Endothelial cell of umbilical vein (primary cell): ENCODE measurements around the gene AIF1L. TPM values are rescaled to one million over a fixed set of nuclear protein-coding genes. Genes with fewer than 3 reads are reported as not detected.

Experiments used
- BruUV-seq: library from RNA; stranded (reverse); fragments of 400-500 nt; replicated peaks from 2 replicates; lab custom pipeline; 2021; lab: Mats Ljungman, UMichigan
- CTCF ChIA-PET: fragments of 300-600, 350-600 bp; sonication (Branson Sonifier 250); formaldehyde crosslinking; loops from one replicate; lab custom pipeline; 2021; ENCODE audit warnings: antibody characterized with exemption, inconsistent platforms; lab: Charles Lee
- POLR2A ChIA-PET: fragments of 300-600, 350-600 bp; sonication (Branson Sonifier 250); formaldehyde crosslinking; loops from one replicate; lab custom pipeline; 2021; ENCODE audit warnings: antibody characterized with exemption, inconsistent platforms; lab: Charles Lee
- DNase-seq: peaks from one replicate; pipeline ENCODE4 v3.0.0-alpha.2; 2011; ENCODE audit warnings: low read depth, low spot score
- FAIRE-seq: peaks from 2 replicates; lab custom pipeline; 2011; peaks lifted over from hg19 to GRCh38; lab: Jason Lieb, UNC
- H2AFZ ChIP-seq: 2 replicates; pipeline ENCODE4 v1.6.0; 2012; ENCODE audit warnings: low read depth, low read length, control low read depth, inconsistent platforms
- H3K27ac ChIP-seq: 2 replicates; pipeline ENCODE4 v1.5.1; 2011; ENCODE audit warnings: low read depth, mild to moderate bottlenecking, control low read depth, low read length, moderate library complexity; ENCODE audit not compliant: insufficient read depth
- H3K27me3 ChIP-seq, 2 experiments: 2 replicates each; pipeline versions ENCODE4 v1.6.0 to v1.6.1; 2011; ENCODE audit warnings: low read length in 2 of 2, mixed read lengths in 1 of 2; ENCODE audit not compliant: control insufficient read depth in 2 of 2, insufficient read depth in 2 of 2
- H3K36me3 ChIP-seq, 2 experiments: 2 replicates in 1 of 2; 3 replicates in 1 of 2; pipeline ENCODE4 v1.5.1; 2011; ENCODE audit warnings: low read length in 2 of 2, mild to moderate bottlenecking in 1 of 2, moderate library complexity in 1 of 2; ENCODE audit not compliant: control insufficient read depth in 2 of 2, insufficient read depth in 2 of 2; ENCODE audit errors: extremely low read depth in 1 of 2
- H3K4me1 ChIP-seq: 3 replicates; pipeline ENCODE4 v1.5.1; 2011; ENCODE audit warnings: mild to moderate bottlenecking, low read length; ENCODE audit not compliant: control insufficient read depth, insufficient read depth; ENCODE audit errors: extremely low read depth
- H3K4me2 ChIP-seq: 2 replicates; pipeline ENCODE4 v1.6.1; 2011; ENCODE audit warnings: low read length, control low read depth, mixed read lengths; ENCODE audit not compliant: insufficient read depth
- H3K4me3 ChIP-seq, 3 experiments: fragments of 200-600 bp in 1 of 3; sonication (generic), shearing (Covaris generic) in 1 of 3; replicated peaks in 1 of 3; 2 replicates each; pipeline ENCODE4 v1.5.1; 2011 to 2016; ENCODE audit warnings: control low read depth in 3 of 3, low read length in 3 of 3, mild to moderate bottlenecking in 2 of 3, inconsistent platforms in 1 of 3, low read depth in 1 of 3, moderate library complexity in 1 of 3; ENCODE audit not compliant: insufficient read depth in 1 of 3
- H3K79me2 ChIP-seq: 2 replicates; pipeline ENCODE4 v1.6.0; 2012; ENCODE audit warnings: low read length, inconsistent platforms; ENCODE audit not compliant: control insufficient read depth, insufficient read depth
- H3K9ac ChIP-seq: replicated peaks from 2 replicates; pipeline ENCODE3; 2011; ENCODE audit warnings: low read length, control low read depth; ENCODE audit not compliant: insufficient read depth; ENCODE audit errors: extremely low read depth
- H3K9me1 ChIP-seq: replicated peaks from 3 replicates; pipeline ENCODE4 v1.6.0; 2011; ENCODE audit warnings: mild to moderate bottlenecking, low read length; ENCODE audit not compliant: control insufficient read depth, insufficient read depth; ENCODE audit errors: extremely low read depth
- H3K9me3 ChIP-seq: replicated peaks from 2 replicates; pipeline ENCODE4 v1.5.1; 2012; ENCODE audit warnings: low read length, inconsistent platforms; ENCODE audit not compliant: control insufficient read depth, insufficient read depth
- H4K20me1 ChIP-seq: replicated peaks from 2 replicates; pipeline ENCODE3; 2011; ENCODE audit warnings: mild to moderate bottlenecking, low read length; ENCODE audit not compliant: control insufficient read depth, insufficient read depth; ENCODE audit errors: extremely low read depth
- CTCF ChIP-seq, 2 donors: IDR thresholded peaks; 1 replicate in 1 of 2; 2 replicates in 1 of 2; pipeline ENCODE4 v1.5.1; 2011; ENCODE audit warnings: low read length in 2 of 2, mild to moderate bottlenecking in 2 of 2, moderate library complexity in 2 of 2, control low read depth in 1 of 2, inconsistent platforms in 1 of 2, low read depth in 1 of 2; ENCODE audit not compliant: insufficient read depth in 1 of 2; ENCODE audit errors: extremely low read depth in 1 of 2
- EZH2 ChIP-seq: IDR thresholded peaks from 2 replicates; pipeline ENCODE4 v1.6.1; 2012; ENCODE audit warnings: borderline replicate concordance, low read depth, mild to moderate bottlenecking, moderate library complexity, low read length, inconsistent platforms; ENCODE audit not compliant: severe bottlenecking
- FOS ChIP-seq: IDR thresholded peaks from 2 replicates; pipeline ENCODE4 v1.6.1; 2011; ENCODE audit warnings: mild to moderate bottlenecking, low read length, moderate library complexity, borderline replicate concordance; ENCODE audit not compliant: insufficient read depth
- GATA2 ChIP-seq: IDR thresholded peaks from 2 replicates; pipeline ENCODE4 v1.7.0; 2011; ENCODE audit warnings: low read depth, mild to moderate bottlenecking, moderate library complexity, mixed read lengths, low read length; ENCODE audit not compliant: insufficient read length, insufficient read depth
- JUN ChIP-seq: IDR thresholded peaks from 2 replicates; pipeline ENCODE4 v1.6.1; 2011; ENCODE audit warnings: borderline replicate concordance, low read depth; ENCODE audit not compliant: insufficient read length, insufficient read depth
- MAX ChIP-seq: IDR thresholded peaks from 2 replicates; pipeline ENCODE4 v1.6.1; 2011; ENCODE audit not compliant: insufficient read depth, insufficient read length
- MYC ChIP-seq: IDR thresholded peaks from one replicate; pipeline ENCODE4 v1.6.1; 2011; ENCODE audit warnings: mild to moderate bottlenecking, low read depth, low read length
- POLR2A ChIP-seq: IDR thresholded peaks from 2 replicates; pipeline ENCODE4 v1.6.1; 2012; ENCODE audit warnings: low read depth, mild to moderate bottlenecking, control low read depth, low read length
- POLR2AphosphoS5 ChIP-seq: IDR thresholded peaks from 2 replicates; pipeline ENCODE4 v1.6.1; 2012; ENCODE audit warnings: low read depth, mild to moderate bottlenecking, control low read depth, low read length, moderate library complexity; ENCODE audit not compliant: insufficient read depth
- dilution Hi-C: fragments of 300-500 bp; cut with MboI; formaldehyde crosslinking; loops from one replicate; pipeline ENCODE4 v1.15.0; 2019; ENCODE audit warnings: low sequenced_read_pairs; ENCODE audit not compliant: extremely low pct_ligation_motif_present
- intact Hi-C: fragments of 100-400 bp; cut with micrococcal nuclease; formaldehyde crosslinking; loops from one replicate; pipeline ENCODE4 v1.10.0; 2022
- polyA plus RNA-seq, 4 experiments: library from polyadenylated mRNA; depleted of rRNA in 3 of 4; stranded (reverse) in 3 of 4; unstranded in 1 of 4; fragments of >200 nt; gene quantifications; 2 replicates each; pipeline versions ENCODE4 v1.2.1 to v1.2.3, GENCODE V29; 2011 to 2012; ENCODE audit warnings: missing spikeins in 1 of 4
- total RNA-seq: library from RNA; stranded (reverse); gene quantifications from 2 replicates; pipeline ENCODE4 v1.2.3, GENCODE V29; 2021

AIF1L gene
- total and polyA plus RNA-seq, 2 donors (not counting 3 experiments of a cell fraction or from before 2014, with no cell fraction given) = 17.8 to 39.7 TPM

GRCh38 chr9:131165523-131165922 is 69.2 kb downstream of the AIF1L start:
- Histone ChIP-seq H3K4me1 (no peaks in the 10 kb centered on the region), H3K27ac (no peak overlapping the region), H3K9ac (no peak overlapping the region), H3K9me1 (no peaks in the 10 kb centered on the region), H3K9me3 (no peaks in the 10 kb centered on the region), H3K79me2 (peaks cover 5% of the 10 kb centered on the region), H3K4me3 (no peak overlapping the region), H2AFZ (no peak overlapping the region), H3K4me2 (no peak overlapping the region), H3K36me3 (peaks cover 12 to 18% of the 10 kb centered on the region in 2 experiments), H4K20me1 (no peaks in the 10 kb centered on the region), H3K27me3 (no peaks in the 10 kb centered on the region)
- DNase-seq = no peak
- POLR2A ChIA-PET = no interaction called here
- dilution Hi-C loops = no loop called here
- no peak for TF ChIP-seq JUN
- TF ChIP-seq POLR2A = no peak
- TF ChIP-seq EZH2 = no peak
- no peak for TF ChIP-seq MYC
- TF ChIP-seq FOS = no peak
- TF ChIP-seq GATA2 = no peak
- no peak for TF ChIP-seq MAX
- no peak for TF ChIP-seq POLR2AphosphoS5
- no peak for TF ChIP-seq CTCF (IDR thresholded peaks at IDR 0.05; ENCODE audit: extremely low read depth in 1 of 2, insufficient read depth in 1 of 2, low read depth in 1 of 2, low read length in 2 of 2)
- intact Hi-C loops = no loop called here
- FAIRE-seq = no peak
- CTCF ChIA-PET = interaction anchor here (1.3 kb wide), 1 partner anchor 171 kb away, joined by 5 read pairs; no protein-coding TSS in a partner anchor
- BruUV-seq = no TSS peak
